Stomach (tissue), 9 donors: Measurements from ENCODE around the gene CREB5. TPM values are rescaled to one million over a fixed set of nuclear protein-coding genes. Genes with fewer than 3 reads are reported as not detected.

Experiments
- DNase-seq, 2 donors: peaks; one replicate each; pipeline versions ENCODE4 v3.0.0 to v3.0.0-alpha.2; 2013 to 2019
- H3K27ac ChIP-seq, 5 donors: fragments of 200-600 bp in 4 of 5; sonication (generic) in 4 of 5; one replicate each; pipeline ENCODE4 v1.5.1; 2013 to 2019; ENCODE audit warnings: mild to moderate bottlenecking in 1 of 5, moderate library complexity in 1 of 5
- H3K27me3 ChIP-seq, 3 donors: fragments of 200-600 bp; sonication (generic); one replicate each; pipeline ENCODE4 v1.5.1; 2017 to 2019; ENCODE audit warnings: mixed run types in 1 of 3
- H3K36me3 ChIP-seq, 4 donors: fragments of 200-600 bp; sonication (generic); 1 replicate in 3 of 4; 2 replicates in 1 of 4; pipeline ENCODE4 v1.5.1; 2016 to 2019
- H3K4me1 ChIP-seq, 4 donors: fragments of 200-600 bp; sonication (generic); one replicate each; pipeline ENCODE4 v1.5.1; 2016 to 2019
- H3K4me3 ChIP-seq, 4 donors: fragments of 200-600 bp; sonication (generic) in 3 of 4; one replicate each; pipeline ENCODE4 v1.5.1; 2016 to 2019; ENCODE audit warnings: mild to moderate bottlenecking in 1 of 4
- H3K9me3 ChIP-seq, 4 donors: fragments of 200-600 bp; sonication (generic); one replicate each; pipeline ENCODE4 v1.5.1; 2016 to 2019
- EP300 ChIP-seq: sonication (generic); formaldehyde crosslinking; IDR thresholded peaks from one replicate; pipeline ENCODE4 v1.6.1; 2017; ENCODE audit warnings: antibody characterized with exemption
- POLR2A ChIP-seq, 4 donors: fragments of 450-650 bp; IDR thresholded peaks; one replicate each; pipeline ENCODE4 v1.6.1; 2016; ENCODE audit warnings: antibody characterized with exemption in 4 of 4, control low read depth in 2 of 4, mild to moderate bottlenecking in 1 of 4, moderate library complexity in 1 of 4
- POLR2AphosphoS5 ChIP-seq, 3 donors: sonication (generic); formaldehyde crosslinking; IDR thresholded peaks; one replicate each; pipeline ENCODE4 v1.6.1; 2016; ENCODE audit warnings: antibody characterized with exemption in 3 of 3
- WGBS, 5 donors: extraction: QIAGEN DNeasy Blood & Tissue Kit in 3 of 5; methylation state at CpG; one replicate each; pipeline versions ENCODE4 v1.1.5 to v1.1.7; 2013 to 2018; 5-methylcytosine and 5-hydroxymethylcytosine counted together
- intact Hi-C: fragments of 100-400 bp; cut with DNase I; formaldehyde crosslinking; loops from one replicate; pipeline ENCODE4 v1.15.1; 2023; ENCODE audit warnings: low total_unique reads
- polyA plus RNA-seq, 3 donors: library from polyadenylated mRNA; stranded (reverse); fragments of 200-250 nt; gene quantifications; one replicate each; pipeline ENCODE4 v1.2.3, GENCODE V29; 2013
- total RNA-seq, 5 donors: library from RNA; depleted of rRNA; stranded (reverse); fragments of >200 nt; gene quantifications; one replicate each; pipeline versions ENCODE4 v1.1.0 to v1.2.3, GENCODE V29; 2014 to 2016
- TF ChIP-seq, protein P1 (sequence below), 7 experiments: fragments of 450-650 bp in 4 of 7; fragments of 200-600 bp in 3 of 7; sonication (generic) in 3 of 7; IDR thresholded peaks; one replicate each; pipeline ENCODE4 v1.5.1; 2016 to 2019; ENCODE audit warnings: antibody characterized with exemption in 7 of 7, control low read depth in 2 of 7, mild to moderate bottlenecking in 1 of 7
- donor health status: healthy with polysubstance abuse.
- donor health status: Bipolar disorder and iron deficiency.
- donor health status: healthy.

The CREB5 gene
- total and polyA plus RNA-seq, 8 donors: 0.68 to 30.3 (median 1.5) TPM; not detected in 1

DNA sequence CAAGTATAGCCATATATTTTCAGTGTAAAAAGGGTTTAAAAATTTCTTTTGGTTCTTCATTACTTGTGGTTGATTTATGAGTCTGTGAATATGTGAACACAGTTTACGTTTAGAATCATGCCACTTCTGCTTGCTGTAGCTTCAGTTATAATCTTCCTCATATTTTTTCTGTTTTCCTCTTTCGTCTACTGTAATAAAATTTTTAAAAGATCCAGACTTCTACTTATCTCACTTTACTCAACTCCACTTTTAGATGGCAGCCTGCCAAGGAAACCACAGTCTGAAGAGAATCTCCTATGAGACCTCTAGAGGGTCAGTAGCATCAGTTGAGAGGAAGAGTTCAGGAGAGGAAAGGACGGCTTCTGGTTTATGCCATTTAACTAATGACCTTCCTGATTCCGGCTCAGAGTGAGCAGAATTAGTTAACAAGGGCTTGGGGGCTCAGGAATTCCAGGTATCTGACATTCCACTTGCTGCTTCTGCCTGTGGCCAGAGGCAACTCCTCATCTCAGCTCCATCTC is 21.4 kb downstream of the CREB5 start:
- peak in 1 of 2 donors; percentile 37 for DNase-seq
- intact Hi-C loops: no loop called here
- H3K4me1 ChIP-seq: no peaks in the 10 kb centered on the region
- no peak for TF ChIP-seq EP300
- TF ChIP-seq POLR2AphosphoS5 (IDR thresholded peaks at IDR 0.05): no peak
- TF ChIP-seq, protein P1, sequence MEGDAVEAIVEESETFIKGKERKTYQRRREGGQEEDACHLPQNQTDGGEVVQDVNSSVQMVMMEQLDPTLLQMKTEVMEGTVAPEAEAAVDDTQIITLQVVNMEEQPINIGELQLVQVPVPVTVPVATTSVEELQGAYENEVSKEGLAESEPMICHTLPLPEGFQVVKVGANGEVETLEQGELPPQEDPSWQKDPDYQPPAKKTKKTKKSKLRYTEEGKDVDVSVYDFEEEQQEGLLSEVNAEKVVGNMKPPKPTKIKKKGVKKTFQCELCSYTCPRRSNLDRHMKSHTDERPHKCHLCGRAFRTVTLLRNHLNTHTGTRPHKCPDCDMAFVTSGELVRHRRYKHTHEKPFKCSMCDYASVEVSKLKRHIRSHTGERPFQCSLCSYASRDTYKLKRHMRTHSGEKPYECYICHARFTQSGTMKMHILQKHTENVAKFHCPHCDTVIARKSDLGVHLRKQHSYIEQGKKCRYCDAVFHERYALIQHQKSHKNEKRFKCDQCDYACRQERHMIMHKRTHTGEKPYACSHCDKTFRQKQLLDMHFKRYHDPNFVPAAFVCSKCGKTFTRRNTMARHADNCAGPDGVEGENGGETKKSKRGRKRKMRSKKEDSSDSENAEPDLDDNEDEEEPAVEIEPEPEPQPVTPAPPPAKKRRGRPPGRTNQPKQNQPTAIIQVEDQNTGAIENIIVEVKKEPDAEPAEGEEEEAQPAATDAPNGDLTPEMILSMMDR (IDR thresholded peaks at IDR 0.05): no peak
- TF ChIP-seq POLR2A (IDR thresholded peaks at IDR 0.05): no peak
- 41 to 62% (median 47%) methylated on average over 4 of the region's 4 CpGs for WGBS, 5 donors
- no peak overlapping the region for H3K4me3 ChIP-seq
- no peak overlapping the region for H3K27ac ChIP-seq
- H3K9me3 ChIP-seq: no peaks in the 10 kb centered on the region
- no peaks in the 10 kb centered on the region for H3K27me3 ChIP-seq
- H3K36me3 ChIP-seq: no peaks in the 10 kb centered on the region

DNA sequence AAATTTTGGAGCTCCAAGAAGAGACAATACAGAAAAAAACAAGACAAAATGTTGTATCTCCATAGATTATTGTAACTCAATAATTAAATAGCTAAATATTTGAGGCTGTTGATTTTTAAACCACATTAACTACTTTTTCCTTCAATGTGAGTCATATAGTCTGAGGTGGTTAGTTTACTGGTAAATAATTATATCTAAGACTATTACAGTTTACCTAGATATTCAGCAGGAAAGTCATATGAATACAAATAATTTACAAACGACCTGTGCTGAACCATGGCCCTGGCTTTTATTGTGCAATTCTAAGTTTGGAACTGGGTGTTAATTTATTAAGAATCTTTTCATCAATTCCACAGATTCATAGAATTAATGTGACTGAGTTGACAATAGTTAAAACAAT is 22.2 kb downstream of the CREB5 start:
- no peaks in the 10 kb centered on the region for H3K36me3 ChIP-seq
- WGBS, 5 donors: 29 to 44% (median 36%) methylated on average over 1 of the region's 1 CpG
- H3K4me3 ChIP-seq: no peak overlapping the region
- H3K27me3 ChIP-seq: no peaks in the 10 kb centered on the region
- no peak overlapping the region for H3K27ac ChIP-seq
- no peak for TF ChIP-seq POLR2AphosphoS5 (IDR thresholded peaks at IDR 0.05)
- no peak for TF ChIP-seq EP300
- TF ChIP-seq, protein P1 (IDR thresholded peaks at IDR 0.05): no peak
- no peak for TF ChIP-seq POLR2A (IDR thresholded peaks at IDR 0.05)
- H3K4me1 ChIP-seq: no peaks in the 10 kb centered on the region
- no peaks in the 10 kb centered on the region for H3K9me3 ChIP-seq
- DNase-seq: no peak
- intact Hi-C loops: no loop called here

- no peak overlapping the region for H3K4me3 ChIP-seq
- 66 to 88% (median 76%) methylated on average over 4 of the region's 4 CpGs for WGBS, 5 donors
Observed at GRCh38 chr7:28435152-28435551, 22.8 kb downstream of the CREB5 start.

GRCh38 chr7:28435732-28436378 is 23.5 kb downstream of the CREB5 start:
- Histone ChIP-seq H3K36me3 (no peaks in the 10 kb centered on the region), H3K27ac (no peak overlapping the region), H3K27me3 (no peaks in the 10 kb centered on the region), H3K4me1 (no peaks in the 10 kb centered on the region), H3K4me3 (no peak overlapping the region), H3K9me3 (no peaks in the 10 kb centered on the region)
- intact Hi-C loops: no loop called here
- TF ChIP-seq EP300 (no peak), POLR2A (IDR thresholded peaks at IDR 0.05) (no peak), POLR2AphosphoS5 (IDR thresholded peaks at IDR 0.05) (no peak)
- TF ChIP-seq, protein P1 (IDR thresholded peaks at IDR 0.05): no peak
- WGBS, 5 donors: 76 to 82% (median 78%) methylated on average over 2 of the region's 2 CpGs
- no peak for DNase-seq

More at GRCh38 chr7:28435152-28435551, 22.8 kb downstream of the CREB5 start:
- intact Hi-C loops: no loop called here
- H3K4me1 ChIP-seq: no peaks in the 10 kb centered on the region
- no peak overlapping the region for H3K27ac ChIP-seq
- no peak for TF ChIP-seq EP300
- no peak for TF ChIP-seq POLR2AphosphoS5 (IDR thresholded peaks at IDR 0.05)
- no peak for TF ChIP-seq POLR2A (IDR thresholded peaks at IDR 0.05)
- TF ChIP-seq, protein P1 (IDR thresholded peaks at IDR 0.05): no peak
- H3K9me3 ChIP-seq: no peaks in the 10 kb centered on the region
- no peaks in the 10 kb centered on the region for H3K36me3 ChIP-seq
- no peaks in the 10 kb centered on the region for H3K27me3 ChIP-seq
- DNase-seq: no peak
